GM23338 (cell line): Measurements from ENCODE around the gene CCNF. TPM values are rescaled to one million over a fixed set of nuclear protein-coding genes. Genes with fewer than 3 reads are reported as not detected.

Source experiments
- ATAC-seq: fragments of 200-7000 bp; cut with Tn5 transposase; 3 replicates; pipeline ENCODE4 v1.9.1; 2020
- DNase-seq: peaks from one replicate; pipeline ENCODE4 v3.0.0-alpha.2; 2015; ENCODE audit warnings: low spot score
- H2AFZ ChIP-seq: fragments of 200-600 bp; sonication (generic); 2 replicates; pipeline ENCODE4 v1.8.0; 2016; ENCODE audit warnings: antibody characterized with exemption, mild to moderate bottlenecking, moderate library complexity
- H3F3A ChIP-seq: fragments of 200-600 bp; sonication (generic); replicated peaks from 2 replicates; pipeline ENCODE4 v1.8.0; 2017; ENCODE audit warnings: antibody characterized with exemption, mixed run types, low read depth
- H3K27ac ChIP-seq: fragments of 200-600 bp; sonication (generic); 2 replicates; pipeline ENCODE4 v1.6.1; 2016; ENCODE audit warnings: low read depth
- H3K27me3 ChIP-seq: fragments of 200-600 bp; sonication (generic); 2 replicates; pipeline ENCODE4 v1.8.0; 2016; ENCODE audit warnings: mild to moderate bottlenecking, mixed run types, moderate library complexity; ENCODE audit not compliant: insufficient read depth
- H3K36me3 ChIP-seq: fragments of 200-600 bp; sonication (generic); 2 replicates; pipeline ENCODE4 v1.8.0; 2016; ENCODE audit warnings: mild to moderate bottlenecking; ENCODE audit not compliant: insufficient read depth
- H3K4me1 ChIP-seq: fragments of 200-600 bp; sonication (generic); 2 replicates; pipeline ENCODE4 v1.8.0; 2016; ENCODE audit warnings: mild to moderate bottlenecking, moderate library complexity; ENCODE audit not compliant: insufficient read depth
- H3K4me2 ChIP-seq: fragments of 200-600 bp; sonication (generic); 2 replicates; pipeline ENCODE4 v1.7.1; 2017; ENCODE audit warnings: mixed run types
- H3K4me3 ChIP-seq: fragments of 200-600 bp; sonication (generic); 2 replicates; pipeline ENCODE4 v1.6.1; 2016; ENCODE audit warnings: mixed run types
- H3K79me2 ChIP-seq: fragments of 200-600 bp; sonication (generic); replicated peaks from 2 replicates; pipeline ENCODE4 v1.8.0; 2017; ENCODE audit warnings: mild to moderate bottlenecking; ENCODE audit not compliant: insufficient read depth
- H3K9me2 ChIP-seq: fragments of 200-600 bp; sonication (generic); 2 replicates; pipeline ENCODE4 v1.8.0; 2017; ENCODE audit not compliant: insufficient read depth
- H4K20me1 ChIP-seq: fragments of 200-600 bp; sonication (generic); replicated peaks from 2 replicates; pipeline ENCODE4 v1.8.0; 2017; ENCODE audit warnings: mild to moderate bottlenecking; ENCODE audit not compliant: insufficient read depth
- H3K27ac Mint-ChIP-seq: 2 replicates; pipeline ENCODE4 v1.8.0; 2020; ENCODE audit warnings: inconsistent platforms, mild to moderate bottlenecking, moderate library complexity, mixed read lengths
- H3K27me3 Mint-ChIP-seq: 3 replicates; pipeline ENCODE4 v1.8.0; 2022; ENCODE audit warnings: low read depth, mild to moderate bottlenecking, moderate library complexity, mixed read lengths, inconsistent platforms; ENCODE audit not compliant: insufficient read depth, poor library complexity
- H3K36me3 Mint-ChIP-seq: 3 replicates; pipeline ENCODE4 v1.8.0; 2021; ENCODE audit warnings: low read depth, mild to moderate bottlenecking, inconsistent platforms, moderate library complexity, mixed read lengths
- H3K4me1 Mint-ChIP-seq: 3 replicates; pipeline ENCODE4 v1.8.0; 2020; ENCODE audit warnings: mild to moderate bottlenecking, inconsistent platforms, mixed read lengths
- H3K4me3 Mint-ChIP-seq: 3 replicates; pipeline ENCODE4 v1.8.0; 2021; ENCODE audit warnings: moderate library complexity, mild to moderate bottlenecking, inconsistent platforms, mixed read lengths
- H3K9me3 Mint-ChIP-seq: 3 replicates; pipeline ENCODE4 v1.8.0; 2020; ENCODE audit warnings: moderate library complexity, mild to moderate bottlenecking, inconsistent platforms, mixed read lengths
- CREB1 ChIP-seq: fragments of 250-450 bp; sonication (Bioruptor Pico); IDR thresholded peaks from 2 replicates; pipeline ENCODE4 v1.5.0; 2020; ENCODE audit warnings: low read depth, mild to moderate bottlenecking, moderate library complexity
- EZH2 ChIP-seq: fragments of 200-600 bp; sonication (generic); IDR thresholded peaks from one replicate; pipeline ENCODE4 v1.8.0; 2017; ENCODE audit warnings: antibody characterized with exemption, mild to moderate bottlenecking, low read depth; ENCODE audit not compliant: unreplicated experiment
- EZH2phosphoT487 ChIP-seq: fragments of 200-600 bp; sonication (generic); IDR thresholded peaks from one replicate; pipeline ENCODE4 v1.8.1; 2018; ENCODE audit warnings: antibody characterized with exemption; ENCODE audit not compliant: unreplicated experiment
- JUNB ChIP-seq: IDR thresholded peaks from one replicate; pipeline ENCODE4 v1.6.1; 2016; ENCODE audit warnings: antibody characterized with exemption; ENCODE audit not compliant: unreplicated experiment
- NANOG ChIP-seq: IDR thresholded peaks from 2 replicates; pipeline ENCODE4 v1.6.1; 2016; ENCODE audit warnings: antibody characterized with exemption, borderline replicate concordance
- POLR2AphosphoS5 ChIP-seq: IDR thresholded peaks from 2 replicates; pipeline ENCODE4 v1.6.1; 2016; ENCODE audit warnings: antibody characterized with exemption, low read depth
- STAT1 ChIP-seq: IDR thresholded peaks from one replicate; pipeline ENCODE4 v1.6.1; 2016; ENCODE audit warnings: antibody characterized with exemption; ENCODE audit not compliant: unreplicated experiment
- ZNF114 ChIP-seq: fragments of 250-450 bp; sonication (Bioruptor Pico); IDR thresholded peaks from 2 replicates; pipeline ENCODE4 v1.5.0; 2020; ENCODE audit warnings: mild to moderate bottlenecking, moderate library complexity
- ZNF331 ChIP-seq: fragments of 250-450 bp; sonication (Bioruptor Pico); IDR thresholded peaks from 2 replicates; pipeline ENCODE4 v1.5.0; 2020; ENCODE audit warnings: low read depth, mild to moderate bottlenecking, moderate library complexity
- polyA plus RNA-seq: library from polyadenylated mRNA; unstranded; fragments of >200 nt; fragmentation: Nextera tagmentation; extraction: Ambion mirVana; gene quantifications from 2 replicates; pipeline ENCODE4 v1.2.1, GENCODE V29; 2016
- total RNA-seq: library from RNA; depleted of rRNA; stranded (reverse); fragments of >200 nt; shearing (Covaris generic); gene quantifications from 2 replicates; pipeline ENCODE4 v1.2.3, GENCODE V29; 2014
- TF ChIP-seq, protein P1 (sequence below): IDR thresholded peaks from one replicate; pipeline ENCODE4 v1.6.1; 2018; ENCODE audit warnings: antibody characterized with exemption; ENCODE audit not compliant: unreplicated experiment
- TF ChIP-seq, protein P2 (sequence below), 2 experiments: fragments of 200-600 bp in 1 of 2; sonication (generic) in 1 of 2; conservative IDR thresholded peaks; 2 replicates each; pipeline versions ENCODE4 v1.5.1 to v1.6.1; 2016 to 2017; ENCODE audit warnings: antibody characterized with exemption in 2 of 2, low read depth in 2 of 2, mild to moderate bottlenecking in 2 of 2, moderate library complexity in 1 of 2
- TF ChIP-seq, protein P3 (sequence below): fragments of 250-450 bp; sonication (Bioruptor Pico); IDR thresholded peaks from 2 replicates; pipeline ENCODE4 v1.5.0; 2020; ENCODE audit warnings: mild to moderate bottlenecking, moderate library complexity
- TF ChIP-seq, protein P4 (sequence below): IDR thresholded peaks from 2 replicates; pipeline ENCODE4 v1.6.1; 2016; ENCODE audit warnings: antibody characterized with exemption

CCNF gene
- total and polyA plus RNA-seq, 2 experiments from 2014 or later, result 21.2 to 54.2 TPM

DNA sequence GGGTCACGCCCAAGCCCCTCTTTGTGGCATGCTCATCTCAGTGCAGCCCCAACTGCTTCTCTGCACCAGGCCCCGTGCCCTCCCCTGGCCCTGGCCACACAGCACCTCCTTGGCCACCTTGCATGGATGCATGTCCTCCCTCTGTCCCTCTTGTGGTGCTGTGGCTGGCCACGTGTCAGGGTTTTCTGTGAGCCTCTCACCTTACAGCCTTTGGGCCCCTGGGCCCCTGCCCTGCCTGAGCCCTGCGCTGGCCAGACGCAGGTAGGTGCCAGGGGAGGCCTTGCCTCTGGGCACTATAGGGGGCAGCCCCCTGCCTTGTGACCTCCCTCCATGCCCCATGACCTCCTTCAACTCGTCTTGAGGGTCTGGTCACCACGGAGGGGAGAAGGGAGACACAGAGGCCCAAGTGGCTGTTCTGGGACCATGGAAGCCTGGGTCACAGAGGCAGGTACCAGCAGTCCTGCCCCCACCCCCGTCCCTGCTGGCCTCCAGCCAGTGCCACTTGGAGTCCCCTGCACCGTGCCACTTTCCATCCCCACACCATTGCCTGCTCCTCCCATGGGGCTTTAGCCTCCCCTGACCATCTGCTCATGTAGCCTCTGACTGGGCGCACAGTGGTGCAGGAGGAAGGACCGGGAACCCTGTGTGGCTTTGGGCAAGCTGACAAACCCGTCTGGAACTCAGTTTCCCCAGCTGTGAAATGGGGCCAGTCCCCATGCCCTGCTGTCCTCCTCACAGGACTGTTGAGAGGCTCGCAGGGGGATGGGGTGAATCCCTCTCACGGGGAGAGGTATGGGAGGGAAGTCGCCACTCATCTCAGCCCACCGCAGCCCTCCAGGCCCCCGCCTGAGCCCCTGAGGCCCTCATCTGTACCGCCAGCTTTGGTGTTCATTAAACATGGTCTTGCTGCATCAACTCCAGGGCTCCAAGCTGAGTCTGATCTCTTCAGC lies 73.0 kb downstream of the CCNF start:
- Histone ChIP-seq H3K27me3 (no peaks in the 10 kb centered on the region), H3F3A (peaks cover 4% of the 10 kb centered on the region; the same call in 1 of the 2 replicates), H3K27ac (no peak overlapping the region), H3K4me1 (peaks cover 7% of the 10 kb centered on the region; the same call in 1 of the 2 replicates), H3K4me2 (peak overlapping the region; percentile 88), H2AFZ (peak overlapping the region; percentile 92; the same call in 1 of the 2 replicates), H3K9me2 (no peaks in the 10 kb centered on the region), H4K20me1 (no peaks in the 10 kb centered on the region; the same call in 1 of the 2 replicates), H3K36me3 (no peaks in the 10 kb centered on the region), H3K79me2 (no peaks in the 10 kb centered on the region), H3K4me3 (peak overlapping the region; percentile 69; the same call in 1 of the 2 replicates)
- Mint-ChIP-seq H3K36me3 (peaks cover 6% of the 10 kb centered on the region; the same call in 1 of the 3 replicates), H3K4me3 (peak overlapping the region; percentile 50; the same call in 2 of the 3 replicates), H3K4me1 (peaks cover 5% of the 10 kb centered on the region), H3K27me3 (peaks cover 5% of the 10 kb centered on the region), H3K9me3 (no peaks in the 10 kb centered on the region), H3K27ac (no peak overlapping the region)
- TF ChIP-seq EZH2phosphoT487 (no peak), EZH2 (no peak), JUNB (no peak), ZNF114 (CRISPR knock-in tag) (no peak), NANOG (no peak), CREB1 (CRISPR knock-in tag) (no peak), STAT1 (no peak), POLR2AphosphoS5 (no peak), ZNF331 (CRISPR knock-in tag) (no peak)
- TF ChIP-seq, protein P1, sequence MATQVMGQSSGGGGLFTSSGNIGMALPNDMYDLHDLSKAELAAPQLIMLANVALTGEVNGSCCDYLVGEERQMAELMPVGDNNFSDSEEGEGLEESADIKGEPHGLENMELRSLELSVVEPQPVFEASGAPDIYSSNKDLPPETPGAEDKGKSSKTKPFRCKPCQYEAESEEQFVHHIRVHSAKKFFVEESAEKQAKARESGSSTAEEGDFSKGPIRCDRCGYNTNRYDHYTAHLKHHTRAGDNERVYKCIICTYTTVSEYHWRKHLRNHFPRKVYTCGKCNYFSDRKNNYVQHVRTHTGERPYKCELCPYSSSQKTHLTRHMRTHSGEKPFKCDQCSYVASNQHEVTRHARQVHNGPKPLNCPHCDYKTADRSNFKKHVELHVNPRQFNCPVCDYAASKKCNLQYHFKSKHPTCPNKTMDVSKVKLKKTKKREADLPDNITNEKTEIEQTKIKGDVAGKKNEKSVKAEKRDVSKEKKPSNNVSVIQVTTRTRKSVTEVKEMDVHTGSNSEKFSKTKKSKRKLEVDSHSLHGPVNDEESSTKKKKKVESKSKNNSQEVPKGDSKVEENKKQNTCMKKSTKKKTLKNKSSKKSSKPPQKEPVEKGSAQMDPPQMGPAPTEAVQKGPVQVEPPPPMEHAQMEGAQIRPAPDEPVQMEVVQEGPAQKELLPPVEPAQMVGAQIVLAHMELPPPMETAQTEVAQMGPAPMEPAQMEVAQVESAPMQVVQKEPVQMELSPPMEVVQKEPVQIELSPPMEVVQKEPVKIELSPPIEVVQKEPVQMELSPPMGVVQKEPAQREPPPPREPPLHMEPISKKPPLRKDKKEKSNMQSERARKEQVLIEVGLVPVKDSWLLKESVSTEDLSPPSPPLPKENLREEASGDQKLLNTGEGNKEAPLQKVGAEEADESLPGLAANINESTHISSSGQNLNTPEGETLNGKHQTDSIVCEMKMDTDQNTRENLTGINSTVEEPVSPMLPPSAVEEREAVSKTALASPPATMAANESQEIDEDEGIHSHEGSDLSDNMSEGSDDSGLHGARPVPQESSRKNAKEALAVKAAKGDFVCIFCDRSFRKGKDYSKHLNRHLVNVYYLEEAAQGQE, result no peak
- TF ChIP-seq, protein P2, sequence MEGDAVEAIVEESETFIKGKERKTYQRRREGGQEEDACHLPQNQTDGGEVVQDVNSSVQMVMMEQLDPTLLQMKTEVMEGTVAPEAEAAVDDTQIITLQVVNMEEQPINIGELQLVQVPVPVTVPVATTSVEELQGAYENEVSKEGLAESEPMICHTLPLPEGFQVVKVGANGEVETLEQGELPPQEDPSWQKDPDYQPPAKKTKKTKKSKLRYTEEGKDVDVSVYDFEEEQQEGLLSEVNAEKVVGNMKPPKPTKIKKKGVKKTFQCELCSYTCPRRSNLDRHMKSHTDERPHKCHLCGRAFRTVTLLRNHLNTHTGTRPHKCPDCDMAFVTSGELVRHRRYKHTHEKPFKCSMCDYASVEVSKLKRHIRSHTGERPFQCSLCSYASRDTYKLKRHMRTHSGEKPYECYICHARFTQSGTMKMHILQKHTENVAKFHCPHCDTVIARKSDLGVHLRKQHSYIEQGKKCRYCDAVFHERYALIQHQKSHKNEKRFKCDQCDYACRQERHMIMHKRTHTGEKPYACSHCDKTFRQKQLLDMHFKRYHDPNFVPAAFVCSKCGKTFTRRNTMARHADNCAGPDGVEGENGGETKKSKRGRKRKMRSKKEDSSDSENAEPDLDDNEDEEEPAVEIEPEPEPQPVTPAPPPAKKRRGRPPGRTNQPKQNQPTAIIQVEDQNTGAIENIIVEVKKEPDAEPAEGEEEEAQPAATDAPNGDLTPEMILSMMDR (conservative IDR thresholded peaks at IDR 0.05; ENCODE audit: low read depth in 2 of 2), result no peak
- TF ChIP-seq, protein P3, sequence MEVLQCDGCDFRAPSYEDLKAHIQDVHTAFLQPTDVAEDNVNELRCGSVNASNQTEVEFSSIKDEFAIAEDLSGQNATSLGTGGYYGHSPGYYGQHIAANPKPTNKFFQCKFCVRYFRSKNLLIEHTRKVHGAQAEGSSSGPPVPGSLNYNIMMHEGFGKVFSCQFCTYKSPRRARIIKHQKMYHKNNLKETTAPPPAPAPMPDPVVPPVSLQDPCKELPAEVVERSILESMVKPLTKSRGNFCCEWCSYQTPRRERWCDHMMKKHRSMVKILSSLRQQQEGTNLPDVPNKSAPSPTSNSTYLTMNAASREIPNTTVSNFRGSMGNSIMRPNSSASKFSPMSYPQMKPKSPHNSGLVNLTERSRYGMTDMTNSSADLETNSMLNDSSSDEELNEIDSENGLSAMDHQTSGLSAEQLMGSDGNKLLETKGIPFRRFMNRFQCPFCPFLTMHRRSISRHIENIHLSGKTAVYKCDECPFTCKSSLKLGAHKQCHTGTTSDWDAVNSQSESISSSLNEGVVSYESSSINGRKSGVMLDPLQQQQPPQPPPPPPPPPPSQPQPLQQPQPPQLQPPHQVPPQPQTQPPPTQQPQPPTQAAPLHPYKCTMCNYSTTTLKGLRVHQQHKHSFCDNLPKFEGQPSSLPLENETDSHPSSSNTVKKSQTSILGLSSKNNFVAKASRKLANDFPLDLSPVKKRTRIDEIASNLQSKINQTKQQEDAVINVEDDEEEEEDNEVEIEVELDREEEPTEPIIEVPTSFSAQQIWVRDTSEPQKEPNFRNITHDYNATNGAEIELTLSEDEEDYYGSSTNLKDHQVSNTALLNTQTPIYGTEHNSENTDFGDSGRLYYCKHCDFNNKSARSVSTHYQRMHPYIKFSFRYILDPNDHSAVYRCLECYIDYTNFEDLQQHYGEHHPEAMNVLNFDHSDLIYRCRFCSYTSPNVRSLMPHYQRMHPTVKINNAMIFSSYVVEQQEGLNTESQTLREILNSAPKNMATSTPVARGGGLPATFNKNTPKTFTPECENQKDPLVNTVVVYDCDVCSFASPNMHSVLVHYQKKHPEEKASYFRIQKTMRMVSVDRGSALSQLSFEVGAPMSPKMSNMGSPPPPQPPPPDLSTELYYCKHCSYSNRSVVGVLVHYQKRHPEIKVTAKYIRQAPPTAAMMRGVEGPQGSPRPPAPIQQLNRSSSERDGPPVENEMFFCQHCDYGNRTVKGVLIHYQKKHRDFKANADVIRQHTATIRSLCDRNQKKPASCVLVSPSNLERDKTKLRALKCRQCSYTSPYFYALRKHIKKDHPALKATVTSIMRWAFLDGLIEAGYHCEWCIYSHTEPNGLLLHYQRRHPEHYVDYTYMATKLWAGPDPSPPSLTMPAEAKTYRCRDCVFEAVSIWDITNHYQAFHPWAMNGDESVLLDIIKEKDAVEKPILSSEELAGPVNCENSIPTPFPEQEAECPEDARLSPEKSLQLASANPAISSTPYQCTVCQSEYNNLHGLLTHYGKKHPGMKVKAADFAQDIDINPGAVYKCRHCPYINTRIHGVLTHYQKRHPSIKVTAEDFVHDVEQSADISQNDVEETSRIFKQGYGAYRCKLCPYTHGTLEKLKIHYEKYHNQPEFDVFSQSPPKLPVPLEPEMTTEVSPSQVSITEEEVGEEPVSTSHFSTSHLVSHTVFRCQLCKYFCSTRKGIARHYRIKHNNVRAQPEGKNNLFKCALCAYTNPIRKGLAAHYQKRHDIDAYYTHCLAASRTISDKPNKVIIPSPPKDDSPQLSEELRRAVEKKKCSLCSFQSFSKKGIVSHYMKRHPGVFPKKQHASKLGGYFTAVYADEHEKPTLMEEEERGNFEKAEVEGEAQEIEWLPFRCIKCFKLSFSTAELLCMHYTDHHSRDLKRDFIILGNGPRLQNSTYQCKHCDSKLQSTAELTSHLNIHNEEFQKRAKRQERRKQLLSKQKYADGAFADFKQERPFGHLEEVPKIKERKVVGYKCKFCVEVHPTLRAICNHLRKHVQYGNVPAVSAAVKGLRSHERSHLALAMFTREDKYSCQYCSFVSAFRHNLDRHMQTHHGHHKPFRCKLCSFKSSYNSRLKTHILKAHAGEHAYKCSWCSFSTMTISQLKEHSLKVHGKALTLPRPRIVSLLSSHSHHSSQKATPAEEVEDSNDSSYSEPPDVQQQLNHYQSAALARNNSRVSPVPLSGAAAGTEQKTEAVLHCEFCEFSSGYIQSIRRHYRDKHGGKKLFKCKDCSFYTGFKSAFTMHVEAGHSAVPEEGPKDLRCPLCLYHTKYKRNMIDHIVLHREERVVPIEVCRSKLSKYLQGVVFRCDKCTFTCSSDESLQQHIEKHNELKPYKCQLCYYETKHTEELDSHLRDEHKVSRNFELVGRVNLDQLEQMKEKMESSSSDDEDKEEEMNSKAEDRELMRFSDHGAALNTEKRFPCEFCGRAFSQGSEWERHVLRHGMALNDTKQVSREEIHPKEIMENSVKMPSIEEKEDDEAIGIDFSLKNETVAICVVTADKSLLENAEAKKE (CRISPR knock-in tag), result no peak
- TF ChIP-seq, protein P4, sequence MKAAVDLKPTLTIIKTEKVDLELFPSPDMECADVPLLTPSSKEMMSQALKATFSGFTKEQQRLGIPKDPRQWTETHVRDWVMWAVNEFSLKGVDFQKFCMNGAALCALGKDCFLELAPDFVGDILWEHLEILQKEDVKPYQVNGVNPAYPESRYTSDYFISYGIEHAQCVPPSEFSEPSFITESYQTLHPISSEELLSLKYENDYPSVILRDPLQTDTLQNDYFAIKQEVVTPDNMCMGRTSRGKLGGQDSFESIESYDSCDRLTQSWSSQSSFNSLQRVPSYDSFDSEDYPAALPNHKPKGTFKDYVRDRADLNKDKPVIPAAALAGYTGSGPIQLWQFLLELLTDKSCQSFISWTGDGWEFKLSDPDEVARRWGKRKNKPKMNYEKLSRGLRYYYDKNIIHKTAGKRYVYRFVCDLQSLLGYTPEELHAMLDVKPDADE, result no peak
- no peak for DNase-seq
- ATAC-seq, result no peak
